T-helper 2 cell treated with Interferon-gamma antibody and Interleukin-4, amounts not matched to agents 5 μg/mL and 100 μg/mL, for 36 hours (primary cell): ENCODE measurements around the gene PNP.
"Not testable (repeated sequence)": the region's sequence is repeated elsewhere in the genome, so short reads cannot be mapped to it uniquely, and the experiment has no call there.

Source experiments
- DNase-seq: peaks from one replicate; pipeline ENCODE4 v3.0.0; 2021; ENCODE audit warnings: low spot score
- H3K27ac Mint-ChIP-seq: one replicate; pipeline ENCODE4 v1.8.0; 2021; ENCODE audit warnings: mild to moderate bottlenecking, mixed read lengths
- H3K27me3 Mint-ChIP-seq: one replicate; pipeline ENCODE4 v1.8.0; 2021; ENCODE audit warnings: low read depth, mixed read lengths
- H3K36me3 Mint-ChIP-seq: one replicate; pipeline ENCODE4 v1.8.0; 2021; ENCODE audit warnings: low read depth, mixed read lengths
- H3K4me1 Mint-ChIP-seq: one replicate; pipeline ENCODE4 v1.8.0; 2021; ENCODE audit warnings: low read depth, mixed read lengths
- H3K4me3 Mint-ChIP-seq: one replicate; pipeline ENCODE4 v1.8.0; 2022; ENCODE audit warnings: mild to moderate bottlenecking, moderate library complexity, mixed read lengths
- H3K9me3 Mint-ChIP-seq: one replicate; pipeline ENCODE4 v1.8.0; 2021; ENCODE audit warnings: mixed read lengths

PNP gene

GRCh38 chr14:20438664-20439063, 30.5 kb upstream of the PNP start:
- Mint-ChIP-seq H3K36me3 (peaks cover 9% of the 10 kb centered on the region), H3K4me3 (no peak overlapping the region), H3K9me3 (no peaks in the 10 kb centered on the region), H3K4me1 (peaks cover 13% of the 10 kb centered on the region), H3K27me3 (no peaks in the 10 kb centered on the region), H3K27ac (no peak overlapping the region)
- no peak for DNase-seq

- no peak overlapping the region for H3K27ac Mint-ChIP-seq
- no peaks in the 10 kb centered on the region for H3K27me3 Mint-ChIP-seq
- no peaks in the 10 kb centered on the region for H3K9me3 Mint-ChIP-seq
- DNase-seq = no peak
- peaks cover 9% of the 10 kb centered on the region for H3K36me3 Mint-ChIP-seq
- peaks cover 13% of the 10 kb centered on the region for H3K4me1 Mint-ChIP-seq
- H3K4me3 Mint-ChIP-seq = no peak overlapping the region
These were observed 28.7 kb upstream of the PNP start for GRCh38 chr14:20440465-20440864.

GRCh38 chr14:20440882-20441281, 28.3 kb upstream of the PNP start:
- no peaks in the 10 kb centered on the region for H3K9me3 Mint-ChIP-seq
- H3K4me1 Mint-ChIP-seq = peaks cover 13% of the 10 kb centered on the region
- peaks cover 9% of the 10 kb centered on the region for H3K36me3 Mint-ChIP-seq
- peak overlapping the region; percentile 56 for H3K27ac Mint-ChIP-seq
- DNase-seq = no peak
- H3K4me3 Mint-ChIP-seq = peak overlapping the region; percentile 24
- no peaks in the 10 kb centered on the region for H3K27me3 Mint-ChIP-seq

- Mint-ChIP-seq H3K36me3 (peaks cover 9% of the 10 kb centered on the region), H3K4me1 (peaks cover 13% of the 10 kb centered on the region), H3K4me3 (no peak overlapping the region), H3K27me3 (no peaks in the 10 kb centered on the region), H3K27ac (no peak overlapping the region), H3K9me3 (no peaks in the 10 kb centered on the region)
- DNase-seq = no peak
These were observed 27.7 kb upstream of the PNP start for GRCh38 chr14:20441461-20441860.

- H3K27me3 Mint-ChIP-seq, H3K27ac Mint-ChIP-seq, DNase-seq, H3K9me3 Mint-ChIP-seq, H3K4me3 Mint-ChIP-seq: not testable (repeated sequence)
- peaks cover 28% of the 10 kb centered on the region for H3K36me3 Mint-ChIP-seq
- H3K4me1 Mint-ChIP-seq = peaks cover 13% of the 10 kb centered on the region
These were observed 25.6 kb upstream of the PNP start for GRCh38 chr14:20443650-20444049.

GRCh38 chr14:20446889-20447288, 22.3 kb upstream of the PNP start:
- DNase-seq = no peak
- Mint-ChIP-seq H3K4me3 (no peak overlapping the region), H3K36me3 (peaks cover 46% of the 10 kb centered on the region), H3K4me1 (peaks cover 5% of the 10 kb centered on the region), H3K9me3 (no peaks in the 10 kb centered on the region), H3K27me3 (no peaks in the 10 kb centered on the region), H3K27ac (no peak overlapping the region)

- not testable (repeated sequence) for H3K27me3 Mint-ChIP-seq, H3K9me3 Mint-ChIP-seq, H3K4me1 Mint-ChIP-seq, DNase-seq, H3K27ac Mint-ChIP-seq
- Mint-ChIP-seq H3K36me3 (peaks cover 32% of the 10 kb centered on the region), H3K4me3 (peak overlapping the region; percentile 40)
These were observed 16.4 kb upstream of the PNP start for GRCh38 chr14:20452831-20453230.

- Mint-ChIP-seq H3K27ac (no peak within 1 kb of the TSS), H3K36me3 (peaks cover 28% of the 10 kb centered on the region), H3K4me1 (peaks cover 12% of the 10 kb centered on the region), H3K9me3 (no peaks in the 10 kb centered on the region), H3K27me3 (no peaks in the 10 kb centered on the region), H3K4me3 (peak within 1 kb of the TSS; percentile 45)
- DNase-seq = peak; percentile 98
These were observed 14.5 kb upstream of the PNP start, which contains the start of the genes APEX1 and OSGEP for GRCh38 chr14:20454516-20455354. Gene APEX1, plus strand, starts transcription at chr14:20455226. Its CDS starts 420 bp downstream, at chr14:20455646. Gene OSGEP, minus strand, starts transcription at chr14:20454812. Its CDS starts 129 bp downstream, at chr14:20454683.

- peaks cover 32% of the 10 kb centered on the region for H3K36me3 Mint-ChIP-seq
- no peak overlapping the region for H3K4me3 Mint-ChIP-seq
- H3K4me1 Mint-ChIP-seq = peaks cover 19% of the 10 kb centered on the region
- no peaks in the 10 kb centered on the region for H3K27me3 Mint-ChIP-seq
- H3K9me3 Mint-ChIP-seq = no peaks in the 10 kb centered on the region
- no peak overlapping the region for H3K27ac Mint-ChIP-seq
- no peak for DNase-seq
These were observed 13.6 kb upstream of the PNP start for GRCh38 chr14:20455355-20456300.

GRCh38 chr14:20456971-20457370, 12.2 kb upstream of the PNP start:
- H3K4me1 Mint-ChIP-seq = peaks cover 22% of the 10 kb centered on the region
- no peak overlapping the region for H3K4me3 Mint-ChIP-seq
- no peaks in the 10 kb centered on the region for H3K27me3 Mint-ChIP-seq
- H3K27ac Mint-ChIP-seq = peak overlapping the region; percentile 45
- no peak for DNase-seq
- H3K36me3 Mint-ChIP-seq = peaks cover 29% of the 10 kb centered on the region
- H3K9me3 Mint-ChIP-seq = no peaks in the 10 kb centered on the region

- Mint-ChIP-seq H3K4me1 (peaks cover 25% of the 10 kb centered on the region), H3K27ac (no peak overlapping the region), H3K4me3 (no peak overlapping the region), H3K9me3 (no peaks in the 10 kb centered on the region), H3K36me3 (peaks cover 25% of the 10 kb centered on the region), H3K27me3 (no peaks in the 10 kb centered on the region)
- no peak for DNase-seq
These were observed 11.0 kb upstream of the PNP start for GRCh38 chr14:20458031-20458789.

GRCh38 chr14:20460458-20461224, 8.6 kb upstream of the PNP start:
- Mint-ChIP-seq H3K4me1 (peaks cover 25% of the 10 kb centered on the region), H3K27ac (peak overlapping the region; percentile 94), H3K9me3 (no peaks in the 10 kb centered on the region), H3K36me3 (peaks cover 25% of the 10 kb centered on the region), H3K27me3 (no peaks in the 10 kb centered on the region), H3K4me3 (peak overlapping the region; percentile 97)
- no peak for DNase-seq
